Measurements from ENCODE around the gene BEST4. TPM values are rescaled to one million over a fixed set of nuclear protein-coding genes. Genes with fewer than 3 reads are reported as not detected.

BEST4 gene
- total RNA-seq, 4 donors from 2014 or later, result 0.21 to 1.0 TPM; not detected in 2

DNA sequence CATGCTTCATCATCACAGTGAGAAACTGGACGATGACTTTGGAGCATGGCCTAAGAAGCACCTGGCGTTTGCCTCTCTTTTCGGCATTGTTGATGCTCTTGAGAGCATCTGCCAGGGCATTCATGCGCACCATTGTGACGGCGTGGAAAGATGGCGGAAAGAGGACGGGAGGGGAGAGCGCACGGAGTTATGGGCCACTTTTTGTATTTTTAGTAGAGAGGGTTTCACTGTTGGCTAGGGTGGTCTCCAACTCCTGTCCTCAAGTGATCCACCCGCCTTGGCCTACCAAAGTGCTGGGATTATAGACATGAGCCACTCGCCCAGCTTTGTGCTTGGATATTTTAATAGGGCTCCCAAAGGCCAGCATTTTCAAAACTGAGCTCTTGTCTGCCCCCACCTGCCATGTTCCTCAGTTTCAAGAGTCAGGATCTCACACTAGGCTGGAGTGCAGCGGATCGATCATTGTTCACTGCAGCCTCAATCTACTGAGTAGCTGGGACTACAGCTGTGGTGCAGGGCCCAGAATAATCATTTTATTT, 7.3 kb downstream of the BEST4 start:
- H3K4me3 ChIP-seq, result no peak overlapping the region
- no peaks in the 10 kb centered on the region for H3K36me3 ChIP-seq
- no peaks in the 10 kb centered on the region for H3K27me3 ChIP-seq
- H3K9me3 ChIP-seq, result no peaks in the 10 kb centered on the region
- H3K4me1 ChIP-seq, result peaks cover 0 to 4% of the 10 kb centered on the region in 2 donors
- TF ChIP-seq POLR2A (IDR thresholded peaks at IDR 0.05), result no peak
- TF ChIP-seq, protein P1, sequence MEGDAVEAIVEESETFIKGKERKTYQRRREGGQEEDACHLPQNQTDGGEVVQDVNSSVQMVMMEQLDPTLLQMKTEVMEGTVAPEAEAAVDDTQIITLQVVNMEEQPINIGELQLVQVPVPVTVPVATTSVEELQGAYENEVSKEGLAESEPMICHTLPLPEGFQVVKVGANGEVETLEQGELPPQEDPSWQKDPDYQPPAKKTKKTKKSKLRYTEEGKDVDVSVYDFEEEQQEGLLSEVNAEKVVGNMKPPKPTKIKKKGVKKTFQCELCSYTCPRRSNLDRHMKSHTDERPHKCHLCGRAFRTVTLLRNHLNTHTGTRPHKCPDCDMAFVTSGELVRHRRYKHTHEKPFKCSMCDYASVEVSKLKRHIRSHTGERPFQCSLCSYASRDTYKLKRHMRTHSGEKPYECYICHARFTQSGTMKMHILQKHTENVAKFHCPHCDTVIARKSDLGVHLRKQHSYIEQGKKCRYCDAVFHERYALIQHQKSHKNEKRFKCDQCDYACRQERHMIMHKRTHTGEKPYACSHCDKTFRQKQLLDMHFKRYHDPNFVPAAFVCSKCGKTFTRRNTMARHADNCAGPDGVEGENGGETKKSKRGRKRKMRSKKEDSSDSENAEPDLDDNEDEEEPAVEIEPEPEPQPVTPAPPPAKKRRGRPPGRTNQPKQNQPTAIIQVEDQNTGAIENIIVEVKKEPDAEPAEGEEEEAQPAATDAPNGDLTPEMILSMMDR (IDR thresholded peaks at IDR 0.05), result no peak
- intact Hi-C loops (cut with DNase I; ENCODE audit: low total_unique reads), result loop anchor here (10.0 kb wide), 1 partner anchor 54 kb away; no protein-coding TSS in a partner anchor
- no peak for DNase-seq
- no peak overlapping the region for H3K27ac ChIP-seq

DNA sequence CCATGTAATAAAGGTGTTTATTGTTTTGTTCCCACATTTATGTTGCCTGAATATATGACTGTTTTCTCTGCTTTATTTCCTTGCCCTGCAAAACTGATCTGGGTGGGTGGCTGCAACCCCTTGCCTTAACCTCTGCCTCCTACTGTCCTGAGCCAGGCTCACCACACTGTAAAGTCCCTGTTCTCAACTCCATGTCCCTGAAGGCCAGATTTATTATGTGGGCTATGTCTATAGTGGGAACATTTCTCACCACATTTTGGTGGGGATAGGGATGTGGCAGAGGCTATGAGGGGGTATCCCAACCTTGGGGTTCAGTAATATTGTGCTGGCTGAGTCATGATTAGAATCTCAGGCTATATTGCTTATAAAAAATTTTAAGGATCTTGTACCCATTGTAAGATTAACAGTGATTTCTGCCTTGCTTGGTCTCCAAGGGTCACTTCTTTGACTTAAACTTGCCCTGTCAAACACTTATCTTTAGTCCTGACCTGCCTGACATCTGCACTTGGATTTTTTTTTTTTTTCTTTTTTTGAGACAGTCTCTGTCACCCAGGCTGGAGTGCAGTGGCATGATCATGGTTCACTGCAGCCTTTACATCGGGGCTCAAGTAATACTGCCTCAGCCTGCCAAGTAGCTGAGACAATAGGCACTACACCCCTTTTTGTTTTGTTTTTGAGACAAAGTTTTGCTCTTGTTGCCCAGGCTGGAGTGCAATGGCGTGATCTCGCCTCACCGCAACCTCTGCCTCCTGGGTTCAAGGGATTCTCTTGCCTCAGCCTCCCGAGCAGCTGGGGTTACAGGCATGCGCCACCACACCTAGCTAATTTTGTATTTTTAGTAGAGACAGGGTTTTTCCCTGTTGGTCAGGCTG, 9.0 kb downstream of the BEST4 start:
- Histone ChIP-seq H3K9me3 (no peaks in the 10 kb centered on the region), H3K27ac (no peak overlapping the region), H3K4me1 (peaks cover 0 to 1% of the 10 kb centered on the region in 2 donors), H3K4me3 (no peak overlapping the region), H3K36me3 (no peaks in the 10 kb centered on the region), H3K27me3 (no peaks in the 10 kb centered on the region)
- intact Hi-C loops (cut with DNase I; ENCODE audit: low total_unique reads), result no loop called here
- no peak for DNase-seq
- TF ChIP-seq, protein P1 (IDR thresholded peaks at IDR 0.05), result no peak
- no peak for TF ChIP-seq POLR2A (IDR thresholded peaks at IDR 0.05)

DNA sequence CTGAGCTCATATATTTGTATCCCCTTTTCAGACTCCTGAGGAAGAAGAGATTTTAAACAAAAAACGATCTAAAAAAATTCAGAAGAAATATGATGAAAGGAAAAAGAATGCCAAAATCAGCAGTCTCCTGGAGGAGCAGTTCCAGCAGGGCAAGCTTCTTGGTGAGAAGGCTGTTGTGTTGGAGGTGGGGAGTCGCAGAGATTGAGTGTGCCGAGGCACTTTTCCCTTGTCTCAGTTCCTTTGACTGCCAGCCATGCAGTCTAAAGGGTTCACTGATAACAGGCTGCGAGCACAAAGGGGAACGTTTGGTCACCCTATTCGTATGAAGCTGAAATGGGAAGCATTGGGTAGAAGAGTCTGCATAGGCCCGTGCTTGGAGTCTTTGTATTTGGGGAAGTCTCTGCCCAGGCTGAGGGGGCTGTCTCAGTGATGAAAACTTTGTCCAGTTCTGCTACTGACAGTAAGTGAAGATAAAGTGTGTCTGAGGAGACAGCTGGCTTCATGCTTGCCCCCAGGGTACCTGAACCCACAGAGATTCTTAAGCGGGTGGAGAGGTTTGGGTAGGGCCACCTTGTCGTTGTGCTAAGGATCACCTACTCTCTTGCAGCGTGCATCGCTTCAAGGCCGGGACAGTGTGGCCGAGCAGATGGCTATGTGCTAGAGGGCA, 9.9 kb downstream of the BEST4 start:
- DNase-seq, result no peak
- H3K27ac ChIP-seq, result no peak overlapping the region
- TF ChIP-seq POLR2A (IDR thresholded peaks at IDR 0.05), result no peak
- TF ChIP-seq, protein P1 (IDR thresholded peaks at IDR 0.05), result no peak
- H3K9me3 ChIP-seq, result no peaks in the 10 kb centered on the region
- no peaks in the 10 kb centered on the region for H3K4me1 ChIP-seq
- no peaks in the 10 kb centered on the region for H3K36me3 ChIP-seq
- no peaks in the 10 kb centered on the region for H3K27me3 ChIP-seq
- intact Hi-C loops (cut with DNase I; ENCODE audit: low total_unique reads), result no loop called here
- no peak overlapping the region for H3K4me3 ChIP-seq

DNA sequence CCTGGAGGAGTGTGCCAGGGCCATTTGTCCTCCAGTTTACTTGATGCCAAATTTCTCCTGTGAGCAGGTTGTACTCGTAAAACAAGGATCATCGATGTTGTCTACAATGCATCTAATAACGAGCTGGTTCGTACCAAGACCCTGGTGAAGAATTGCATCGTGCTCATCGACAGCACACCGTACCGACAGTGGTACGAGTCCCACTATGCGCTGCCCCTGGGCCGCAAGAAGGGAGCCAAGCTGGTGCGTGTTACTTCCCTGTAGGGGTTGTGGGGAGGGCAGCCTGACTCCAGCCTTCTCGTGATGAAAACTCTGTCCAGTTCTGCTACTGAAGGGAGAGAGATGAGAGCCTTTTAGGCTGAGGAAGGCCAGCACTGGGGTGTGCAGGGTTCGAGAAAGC, 10.4 kb downstream of the BEST4 start:
- Histone ChIP-seq H3K27ac (no peak overlapping the region), H3K4me3 (no peak overlapping the region), H3K36me3 (no peaks in the 10 kb centered on the region), H3K27me3 (no peaks in the 10 kb centered on the region), H3K9me3 (no peaks in the 10 kb centered on the region), H3K4me1 (no peaks in the 10 kb centered on the region)
- intact Hi-C loops (cut with DNase I; ENCODE audit: low total_unique reads), result no loop called here
- no peak for TF ChIP-seq POLR2A (IDR thresholded peaks at IDR 0.05)
- TF ChIP-seq, protein P1 (IDR thresholded peaks at IDR 0.05), result no peak
- DNase-seq, result no peak

GRCh38 chr1:44776730-44777068, 11.3 kb downstream of the BEST4 start:
- TF ChIP-seq, protein P1 (IDR thresholded peaks at IDR 0.05), result no peak
- no peak for TF ChIP-seq POLR2A (IDR thresholded peaks at IDR 0.05)
- H3K27me3 ChIP-seq, result no peaks in the 10 kb centered on the region
- no peak for DNase-seq
- peak overlapping the region; percentile 88 to 93 for H3K4me3 ChIP-seq
- H3K9me3 ChIP-seq, result no peaks in the 10 kb centered on the region
- intact Hi-C loops (cut with DNase I; ENCODE audit: low total_unique reads), result no loop called here
- peak overlapping the region; percentile 94 to 98 for H3K27ac ChIP-seq
- no peaks in the 10 kb centered on the region for H3K4me1 ChIP-seq
- H3K36me3 ChIP-seq, result no peaks in the 10 kb centered on the region
